ENCODE results near the gene LGALS12. TPM values are rescaled to one million over a fixed set of nuclear protein-coding genes. Genes with fewer than 3 reads are reported as not detected.

LGALS12 gene
- total RNA-seq, 1 experiment from 2014 or later: 0.07 TPM

DNA sequence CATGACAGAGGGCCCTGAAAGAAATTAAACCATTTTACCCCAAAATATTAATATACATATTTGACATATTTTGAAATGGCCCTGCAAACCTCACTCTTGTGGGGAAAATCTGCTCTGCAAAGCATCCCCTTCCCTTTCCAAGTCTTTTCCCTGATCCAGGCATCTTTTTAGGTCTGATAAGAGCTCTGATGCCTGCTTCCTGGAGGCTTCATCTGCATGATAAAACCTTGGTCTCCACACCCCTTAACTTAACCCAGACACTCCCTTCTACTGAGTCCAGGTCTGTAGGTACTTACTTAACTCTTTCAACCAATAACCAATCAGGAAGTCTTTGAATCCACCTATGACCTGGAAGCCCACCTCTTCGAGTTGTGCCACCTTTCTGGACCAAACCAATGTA is 1.8 kb upstream of the LGALS12 start:
- Histone ChIP-seq H3K9ac (ENCODE audit: low read length) (no peak overlapping the region), H3K27ac (ENCODE audit: low read length) (no peak overlapping the region), H3K79me2 (ENCODE audit: low read length) (no peaks in the 10 kb centered on the region), H4K20me1 (ENCODE audit: low read length) (no peaks in the 10 kb centered on the region), H3K4me1 (ENCODE audit: insufficient read depth, low read length) (no peaks in the 10 kb centered on the region), H3K4me2 (ENCODE audit: low read length) (no peak overlapping the region), H3K9me2 (replicated peaks; ENCODE audit: low read length) (no peaks in the 10 kb centered on the region), H2AFZ (ENCODE audit: low read length) (no peak overlapping the region), H3K27me3 (ENCODE audit: low read length) (no peaks in the 10 kb centered on the region), H3K9me3 (ENCODE audit: low read length) (peaks cover 10% of the 10 kb centered on the region), H3K36me3 (ENCODE audit: low read depth, low read length) (no peaks in the 10 kb centered on the region; the same call in 1 of the 2 replicates), H3K4me3 (ENCODE audit: low read length) (no peak overlapping the region), H3F3A (ENCODE audit: low read length, unreplicated experiment) (no peaks in the 10 kb centered on the region)
- ATAC-seq (no peak), DNase-seq (no peak)
- ChIA-PET CTCF (no interaction called here), POLR2A (ENCODE audit: unreplicated experiment) (no interaction called here)
- no TSS peak for BruUV-seq (replicated peaks)
- intact Hi-C loops (cut with micrococcal nuclease): no loop called here
- TF ChIP-seq EZH2phosphoT487 (IDR thresholded peaks at IDR 0.05; ENCODE audit: borderline replicate concordance, low read length): no peak
- TF ChIP-seq, protein P1, sequence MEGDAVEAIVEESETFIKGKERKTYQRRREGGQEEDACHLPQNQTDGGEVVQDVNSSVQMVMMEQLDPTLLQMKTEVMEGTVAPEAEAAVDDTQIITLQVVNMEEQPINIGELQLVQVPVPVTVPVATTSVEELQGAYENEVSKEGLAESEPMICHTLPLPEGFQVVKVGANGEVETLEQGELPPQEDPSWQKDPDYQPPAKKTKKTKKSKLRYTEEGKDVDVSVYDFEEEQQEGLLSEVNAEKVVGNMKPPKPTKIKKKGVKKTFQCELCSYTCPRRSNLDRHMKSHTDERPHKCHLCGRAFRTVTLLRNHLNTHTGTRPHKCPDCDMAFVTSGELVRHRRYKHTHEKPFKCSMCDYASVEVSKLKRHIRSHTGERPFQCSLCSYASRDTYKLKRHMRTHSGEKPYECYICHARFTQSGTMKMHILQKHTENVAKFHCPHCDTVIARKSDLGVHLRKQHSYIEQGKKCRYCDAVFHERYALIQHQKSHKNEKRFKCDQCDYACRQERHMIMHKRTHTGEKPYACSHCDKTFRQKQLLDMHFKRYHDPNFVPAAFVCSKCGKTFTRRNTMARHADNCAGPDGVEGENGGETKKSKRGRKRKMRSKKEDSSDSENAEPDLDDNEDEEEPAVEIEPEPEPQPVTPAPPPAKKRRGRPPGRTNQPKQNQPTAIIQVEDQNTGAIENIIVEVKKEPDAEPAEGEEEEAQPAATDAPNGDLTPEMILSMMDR (conservative IDR thresholded peaks at IDR 0.05; ENCODE audit: low read depth, low read length): no peak
- TF ChIP-seq EZH2 (IDR thresholded peaks at IDR 0.05; ENCODE audit: low read length, unreplicated experiment): no peak

DNA sequence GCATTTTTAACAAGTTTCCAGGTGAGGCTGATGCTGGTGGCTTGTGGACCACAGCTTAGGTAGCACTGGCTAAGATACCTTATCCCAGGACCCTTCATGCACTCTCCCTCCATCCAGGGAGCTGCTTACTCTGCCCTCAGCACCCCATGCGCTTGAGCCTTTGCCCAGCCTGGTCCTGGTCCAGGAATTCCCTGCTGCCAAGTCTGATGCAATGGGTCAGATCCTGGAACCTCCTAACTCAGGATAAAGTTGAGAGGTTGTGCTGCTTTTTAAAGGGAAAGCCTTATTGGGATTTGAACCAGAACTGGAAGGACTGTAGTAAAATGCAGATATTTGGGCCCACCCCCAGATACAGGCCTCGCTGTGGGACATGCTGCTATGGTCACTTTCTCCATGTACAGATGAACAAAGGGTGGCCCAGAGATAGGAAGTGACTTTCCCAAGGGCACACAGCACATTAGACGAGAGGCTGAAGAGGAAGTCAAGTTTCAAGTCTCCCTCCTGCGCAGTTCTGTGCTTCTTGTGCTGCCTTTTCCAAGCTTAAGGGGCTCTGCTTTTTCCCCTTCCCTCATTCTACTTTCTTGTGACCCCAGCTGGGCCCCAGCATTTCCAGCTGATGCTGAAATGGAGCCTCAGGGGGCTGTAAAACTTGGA is 824 bp upstream of the LGALS12 start:
- DNase-seq (no peak), ATAC-seq (no peak)
- Histone ChIP-seq H3K4me2 (ENCODE audit: low read length) (no peak overlapping the region), H2AFZ (ENCODE audit: low read length) (no peak overlapping the region), H3K9me3 (ENCODE audit: low read length) (peaks cover 6% of the 10 kb centered on the region), H3K79me2 (ENCODE audit: low read length) (no peaks in the 10 kb centered on the region), H4K20me1 (ENCODE audit: low read length) (no peaks in the 10 kb centered on the region), H3K4me1 (ENCODE audit: insufficient read depth, low read length) (no peaks in the 10 kb centered on the region), H3K4me3 (ENCODE audit: low read length) (no peak overlapping the region), H3K9ac (ENCODE audit: low read length) (no peak overlapping the region), H3K27me3 (ENCODE audit: low read length) (no peaks in the 10 kb centered on the region), H3K27ac (ENCODE audit: low read length) (no peak overlapping the region), H3F3A (ENCODE audit: low read length, unreplicated experiment) (no peaks in the 10 kb centered on the region), H3K9me2 (replicated peaks; ENCODE audit: low read length) (no peaks in the 10 kb centered on the region), H3K36me3 (ENCODE audit: low read depth, low read length) (no peaks in the 10 kb centered on the region; the same call in 1 of the 2 replicates)
- intact Hi-C loops (cut with micrococcal nuclease): no loop called here
- TF ChIP-seq, protein P1 (conservative IDR thresholded peaks at IDR 0.05; ENCODE audit: low read depth, low read length): no peak
- no peak for TF ChIP-seq EZH2 (IDR thresholded peaks at IDR 0.05; ENCODE audit: low read length, unreplicated experiment)
- ChIA-PET CTCF (no interaction called here), POLR2A (ENCODE audit: unreplicated experiment) (no interaction called here)
- no TSS peak for BruUV-seq (replicated peaks)

DNA sequence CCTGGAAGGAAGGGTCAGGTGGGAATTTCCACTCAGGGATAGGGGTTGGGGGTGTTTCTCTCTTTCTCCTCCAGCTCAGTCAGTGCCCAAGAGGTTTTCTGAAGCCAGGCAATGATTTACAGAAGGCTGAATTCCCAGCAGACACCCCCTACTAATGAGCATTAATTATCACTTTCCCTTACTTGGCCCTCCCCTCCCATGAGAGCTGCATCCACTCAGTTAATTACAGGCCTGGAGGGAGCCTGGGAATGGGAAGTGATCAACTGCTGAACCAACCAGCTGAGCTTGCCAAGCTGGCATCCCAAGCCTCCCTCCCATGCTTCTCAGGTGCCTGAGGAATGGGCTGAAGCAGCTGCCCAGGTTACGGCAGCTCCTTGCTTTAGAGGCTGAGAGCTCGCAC is 992 bp downstream of the LGALS12 start:
- DNase-seq (no peak), ATAC-seq (no peak)
- Histone ChIP-seq H3K4me2 (ENCODE audit: low read length) (no peak overlapping the region), H3K36me3 (ENCODE audit: low read depth, low read length) (no peaks in the 10 kb centered on the region), H3K4me1 (ENCODE audit: insufficient read depth, low read length) (no peaks in the 10 kb centered on the region), H3K9me2 (replicated peaks; ENCODE audit: low read length) (no peaks in the 10 kb centered on the region), H3K27ac (ENCODE audit: low read length) (no peak overlapping the region), H3F3A (ENCODE audit: low read length, unreplicated experiment) (no peaks in the 10 kb centered on the region), H4K20me1 (ENCODE audit: low read length) (no peaks in the 10 kb centered on the region), H2AFZ (ENCODE audit: low read length) (no peak overlapping the region), H3K27me3 (ENCODE audit: low read length) (no peaks in the 10 kb centered on the region), H3K9ac (ENCODE audit: low read length) (no peak overlapping the region), H3K79me2 (ENCODE audit: low read length) (no peaks in the 10 kb centered on the region), H3K4me3 (ENCODE audit: low read length) (no peak overlapping the region), H3K9me3 (ENCODE audit: low read length) (no peaks in the 10 kb centered on the region)
- ChIA-PET POLR2A (ENCODE audit: unreplicated experiment) (interaction anchor here (0.7 kb wide), 1 partner anchor 11 kb away, joined by 4 read pairs; no protein-coding TSS in a partner anchor), CTCF (no interaction called here)
- intact Hi-C loops (cut with micrococcal nuclease): no loop called here
- no TSS peak for BruUV-seq (replicated peaks)
- TF ChIP-seq EZH2 (IDR thresholded peaks at IDR 0.05; ENCODE audit: low read length, unreplicated experiment) (no peak), EZH2phosphoT487 (IDR thresholded peaks at IDR 0.05; ENCODE audit: borderline replicate concordance, low read length) (no peak)
- TF ChIP-seq, protein P1 (conservative IDR thresholded peaks at IDR 0.05; ENCODE audit: low read depth, low read length): no peak
